Measurements from ENCODE around the gene CILP2. TPM values are rescaled to one million over a fixed set of nuclear protein-coding genes. Genes with fewer than 3 reads are reported as not detected.

CILP2 gene, protein sequence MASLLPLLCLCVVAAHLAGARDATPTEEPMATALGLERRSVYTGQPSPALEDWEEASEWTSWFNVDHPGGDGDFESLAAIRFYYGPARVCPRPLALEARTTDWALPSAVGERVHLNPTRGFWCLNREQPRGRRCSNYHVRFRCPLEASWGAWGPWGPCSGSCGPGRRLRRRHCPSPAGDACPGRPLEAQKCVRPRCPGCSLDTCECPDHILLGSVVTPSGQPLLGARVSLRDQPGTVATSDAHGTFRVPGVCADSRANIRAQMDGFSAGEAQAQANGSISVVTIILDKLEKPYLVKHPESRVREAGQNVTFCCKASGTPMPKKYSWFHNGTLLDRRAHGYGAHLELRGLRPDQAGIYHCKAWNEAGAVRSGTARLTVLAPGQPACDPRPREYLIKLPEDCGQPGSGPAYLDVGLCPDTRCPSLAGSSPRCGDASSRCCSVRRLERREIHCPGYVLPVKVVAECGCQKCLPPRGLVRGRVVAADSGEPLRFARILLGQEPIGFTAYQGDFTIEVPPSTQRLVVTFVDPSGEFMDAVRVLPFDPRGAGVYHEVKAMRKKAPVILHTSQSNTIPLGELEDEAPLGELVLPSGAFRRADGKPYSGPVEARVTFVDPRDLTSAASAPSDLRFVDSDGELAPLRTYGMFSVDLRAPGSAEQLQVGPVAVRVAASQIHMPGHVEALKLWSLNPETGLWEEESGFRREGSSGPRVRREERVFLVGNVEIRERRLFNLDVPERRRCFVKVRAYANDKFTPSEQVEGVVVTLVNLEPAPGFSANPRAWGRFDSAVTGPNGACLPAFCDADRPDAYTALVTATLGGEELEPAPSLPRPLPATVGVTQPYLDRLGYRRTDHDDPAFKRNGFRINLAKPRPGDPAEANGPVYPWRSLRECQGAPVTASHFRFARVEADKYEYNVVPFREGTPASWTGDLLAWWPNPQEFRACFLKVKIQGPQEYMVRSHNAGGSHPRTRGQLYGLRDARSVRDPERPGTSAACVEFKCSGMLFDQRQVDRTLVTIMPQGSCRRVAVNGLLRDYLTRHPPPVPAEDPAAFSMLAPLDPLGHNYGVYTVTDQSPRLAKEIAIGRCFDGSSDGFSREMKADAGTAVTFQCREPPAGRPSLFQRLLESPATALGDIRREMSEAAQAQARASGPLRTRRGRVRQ
- total RNA-seq: 0.07 TPM in 1 of 2 replicates, not detected in the other

GRCh38 chr19:19538061-19538784 lies at the start of gene CILP2:
TSS of gene CILP2 (plus strand) at chr19:19538265. CDS start at chr19:19538350, 85 bp downstream.

GRCh38 chr19:19514881-19515641 lies 23.0 kb upstream of the CILP2 start, which contains the start of gene TSSK6:
TSS of gene TSSK6 (minus strand) at chr19:19515548. CDS start at chr19:19515427, 121 bp downstream.

GRCh38 chr19:19515642-19516519 lies 22.2 kb upstream of the CILP2 start, which contains the start of gene NDUFA13:
TSS of gene NDUFA13 (plus strand) at chr19:19516225. CDS start at chr19:19516239, 14 bp downstream.

GRCh38 chr19:19528721-19529490 lies 9.2 kb upstream of the CILP2 start, which contains the start of gene YJEFN3:
TSS of gene YJEFN3 (plus strand) at chr19:19528911. CDS start at chr19:19528933, 22 bp downstream.

Other genes with a start within 250 kb of the CILP2 start
- 30.5 and 31.7 TPM in 2 replicates for gene SUGP1, start 217.8 kb upstream of the CILP2 start, total RNA-seq
- gene MAU2, start 217.4 kb upstream of the CILP2 start, total RNA-seq: 37.5 and 48.5 TPM in 2 replicates
- gene GATAD2A, start 132.6 kb upstream of the CILP2 start, total RNA-seq: 77.1 and 92.2 TPM in 2 replicates
- gene TSSK6, start 22.7 kb upstream of the CILP2 start, total RNA-seq: 0.57 and 1.1 TPM in 2 replicates
- gene NDUFA13, start 22.0 kb upstream of the CILP2 start, total RNA-seq: 102 and 108 TPM in 2 replicates
- gene YJEFN3, start 9.4 kb upstream of the CILP2 start, total RNA-seq: 0.27 and 0.29 TPM in 2 replicates
- not detected in 2 replicates for gene PBX4, start 80.4 kb downstream of the CILP2 start, total RNA-seq
- gene LPAR2, start 90.0 kb downstream of the CILP2 start, total RNA-seq: 0.66 and 1.8 TPM in 2 replicates
- 10.4 and 10.9 TPM in 2 replicates for gene GMIP, start 105.4 kb downstream of the CILP2 start, total RNA-seq
- gene ATP13A1, start 125.4 kb downstream of the CILP2 start, total RNA-seq: 33.6 and 48.9 TPM in 2 replicates
- gene ZNF101, start 130.6 kb downstream of the CILP2 start, total RNA-seq: 13.2 and 15.6 TPM in 2 replicates
- gene ZNF14, start 194.8 kb downstream of the CILP2 start, total RNA-seq: 5.3 and 6.4 TPM in 2 replicates

Measured in thoracic aorta endothelial cell (primary cell).